DOHH2 (cell line): ENCODE data around the gene PHF2.

ENCODE experiments used
- H3F3A ChIP-seq: fragments of 200-600 bp; sonication (generic), shearing (Covaris generic); 2 replicates; pipeline ENCODE4 v1.6.0; 2016; ENCODE audit warnings: antibody characterized with exemption, mild to moderate bottlenecking; ENCODE audit not compliant: control insufficient read depth, insufficient read depth
- H3K27ac ChIP-seq: fragments of 200-600 bp; sonication (generic); 2 replicates; pipeline ENCODE4 v1.5.1; 2014; ENCODE audit warnings: low read depth, mild to moderate bottlenecking, low read length, moderate library complexity
- H3K27me3 ChIP-seq: fragments of 200-600 bp; sonication (generic); 2 replicates; pipeline ENCODE4 v1.6.1; 2014; ENCODE audit warnings: mild to moderate bottlenecking, low read length, mixed read lengths; ENCODE audit not compliant: control insufficient read depth
- H3K36me3 ChIP-seq: fragments of 200-600 bp; sonication (generic); 2 replicates; pipeline ENCODE4 v1.6.1; 2014; ENCODE audit warnings: mild to moderate bottlenecking, low read length, moderate library complexity, mixed read lengths; ENCODE audit not compliant: control insufficient read depth
- H3K4me1 ChIP-seq: fragments of 200-600 bp; sonication (generic); 2 replicates; pipeline ENCODE4 v1.6.1; 2014; ENCODE audit warnings: mild to moderate bottlenecking, low read length, mixed read lengths; ENCODE audit not compliant: control insufficient read depth
- H3K4me2 ChIP-seq: fragments of 200-600 bp; sonication (generic); 2 replicates; pipeline ENCODE4 v1.6.0; 2014; ENCODE audit warnings: mild to moderate bottlenecking, low read length, moderate library complexity
- H3K4me3 ChIP-seq: fragments of 200-600 bp; sonication (generic); 2 replicates; pipeline ENCODE4 v1.5.1; 2014; ENCODE audit warnings: mild to moderate bottlenecking, low read length, mixed read lengths
- H3K79me2 ChIP-seq: fragments of 200-600 bp; sonication (generic); 2 replicates; pipeline ENCODE4 v1.6.1; 2014; ENCODE audit warnings: mild to moderate bottlenecking, low read length, mixed read lengths; ENCODE audit not compliant: control insufficient read depth
- H3K9me2 ChIP-seq: fragments of 200-600 bp; sonication (generic); replicated peaks from 2 replicates; pipeline ENCODE4 v1.6.1; 2014; ENCODE audit warnings: mild to moderate bottlenecking, low read length, mixed read lengths; ENCODE audit not compliant: control insufficient read depth
- H3K9me3 ChIP-seq: fragments of 200-600 bp; sonication (generic); 2 replicates; pipeline ENCODE4 v1.6.1; 2014; ENCODE audit warnings: antibody characterized with exemption, low read length, mixed read lengths; ENCODE audit not compliant: control insufficient read depth, insufficient read depth
- H4K20me1 ChIP-seq: fragments of 200-600 bp; sonication (generic); 2 replicates; pipeline ENCODE4 v1.6.0; 2014; ENCODE audit warnings: low read depth, mild to moderate bottlenecking, antibody characterized with exemption, low read length, moderate library complexity; ENCODE audit not compliant: control insufficient read depth, insufficient read depth
- EZH2phosphoT487 ChIP-seq: fragments of 200-600 bp; sonication (generic); IDR thresholded peaks from 2 replicates; pipeline ENCODE4 v1.6.1; 2017; ENCODE audit warnings: borderline replicate concordance, mild to moderate bottlenecking, antibody characterized with exemption, low read length, moderate library complexity, mixed read lengths
- TF ChIP-seq, protein P1 (sequence below): fragments of 200-600 bp; sonication (generic); IDR thresholded peaks from one replicate; pipeline ENCODE4 v1.5.1; 2014; ENCODE audit warnings: antibody characterized with exemption, mild to moderate bottlenecking, low read depth, low read length; ENCODE audit not compliant: poor library complexity, severe bottlenecking

Gene PHF2

GRCh38 chr9:93649610-93650261, 73.4 kb downstream of the PHF2 start:
- peaks cover 24% of the 10 kb centered on the region for H3K36me3 ChIP-seq
- H3K4me3 ChIP-seq, result no peak overlapping the region
- no peaks in the 10 kb centered on the region for H4K20me1 ChIP-seq
- no peak for TF ChIP-seq EZH2phosphoT487
- TF ChIP-seq, protein P1, sequence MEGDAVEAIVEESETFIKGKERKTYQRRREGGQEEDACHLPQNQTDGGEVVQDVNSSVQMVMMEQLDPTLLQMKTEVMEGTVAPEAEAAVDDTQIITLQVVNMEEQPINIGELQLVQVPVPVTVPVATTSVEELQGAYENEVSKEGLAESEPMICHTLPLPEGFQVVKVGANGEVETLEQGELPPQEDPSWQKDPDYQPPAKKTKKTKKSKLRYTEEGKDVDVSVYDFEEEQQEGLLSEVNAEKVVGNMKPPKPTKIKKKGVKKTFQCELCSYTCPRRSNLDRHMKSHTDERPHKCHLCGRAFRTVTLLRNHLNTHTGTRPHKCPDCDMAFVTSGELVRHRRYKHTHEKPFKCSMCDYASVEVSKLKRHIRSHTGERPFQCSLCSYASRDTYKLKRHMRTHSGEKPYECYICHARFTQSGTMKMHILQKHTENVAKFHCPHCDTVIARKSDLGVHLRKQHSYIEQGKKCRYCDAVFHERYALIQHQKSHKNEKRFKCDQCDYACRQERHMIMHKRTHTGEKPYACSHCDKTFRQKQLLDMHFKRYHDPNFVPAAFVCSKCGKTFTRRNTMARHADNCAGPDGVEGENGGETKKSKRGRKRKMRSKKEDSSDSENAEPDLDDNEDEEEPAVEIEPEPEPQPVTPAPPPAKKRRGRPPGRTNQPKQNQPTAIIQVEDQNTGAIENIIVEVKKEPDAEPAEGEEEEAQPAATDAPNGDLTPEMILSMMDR, result no peak
- no peaks in the 10 kb centered on the region for H3K9me3 ChIP-seq
- no peaks in the 10 kb centered on the region for H3K27me3 ChIP-seq
- H3K27ac ChIP-seq, result no peak overlapping the region
- no peaks in the 10 kb centered on the region for H3K9me2 ChIP-seq
- H3K4me2 ChIP-seq, result no peak overlapping the region
- H3F3A ChIP-seq, result no peaks in the 10 kb centered on the region
- H3K4me1 ChIP-seq, result no peaks in the 10 kb centered on the region
- no peaks in the 10 kb centered on the region for H3K79me2 ChIP-seq

DNA sequence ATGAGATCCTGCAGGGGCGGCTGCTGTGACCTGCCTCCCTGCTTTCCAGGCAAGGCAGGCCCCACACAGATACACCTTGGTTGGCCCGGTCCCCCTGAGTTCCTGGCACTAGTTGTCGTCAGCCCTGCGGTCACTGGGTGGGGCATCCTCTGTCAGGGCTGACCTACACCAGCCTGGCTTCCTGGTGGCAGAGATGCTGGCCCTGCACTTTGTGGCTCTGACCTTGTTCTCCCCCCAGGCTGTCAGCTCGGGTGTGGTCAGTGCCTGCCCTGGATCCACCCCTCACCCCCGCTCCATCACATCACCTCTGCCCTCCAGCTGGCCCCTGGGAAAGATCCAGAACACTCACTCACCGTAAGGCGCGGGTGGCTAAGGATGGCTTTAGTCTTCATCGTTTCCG, 74.1 kb downstream of the PHF2 start:
- Histone ChIP-seq H3K79me2 (no peaks in the 10 kb centered on the region), H3K4me2 (no peak overlapping the region), H4K20me1 (no peaks in the 10 kb centered on the region), H3K27ac (no peak overlapping the region), H3K9me3 (no peaks in the 10 kb centered on the region), H3F3A (no peaks in the 10 kb centered on the region), H3K36me3 (peaks cover 23% of the 10 kb centered on the region), H3K27me3 (no peaks in the 10 kb centered on the region), H3K9me2 (no peaks in the 10 kb centered on the region), H3K4me3 (no peak overlapping the region), H3K4me1 (no peaks in the 10 kb centered on the region)
- TF ChIP-seq, protein P1, result no peak
- no peak for TF ChIP-seq EZH2phosphoT487

DNA sequence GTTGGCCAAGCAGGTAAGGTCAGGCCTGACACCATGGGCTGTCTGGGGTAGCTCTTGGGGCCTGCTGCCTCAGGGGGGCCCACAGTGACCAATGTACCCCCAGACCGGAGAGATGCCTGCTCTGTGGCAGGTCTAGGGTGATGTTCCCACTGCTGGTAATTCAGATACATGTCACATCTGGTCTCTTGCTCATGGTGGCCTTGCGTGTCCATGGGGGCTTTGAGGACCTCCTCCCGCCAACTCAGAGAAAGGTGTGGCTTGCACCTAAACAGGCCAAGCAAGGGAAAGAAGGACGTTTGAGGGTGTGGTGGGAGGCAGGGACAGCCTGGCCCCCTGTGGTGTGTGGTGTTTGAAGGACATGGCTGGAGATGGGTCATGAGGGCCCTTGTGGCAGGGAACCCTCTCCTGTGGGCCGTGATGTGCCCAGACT, 75.2 kb downstream of the PHF2 start:
- Histone ChIP-seq H3K36me3 (peaks cover 16% of the 10 kb centered on the region), H3K79me2 (no peaks in the 10 kb centered on the region), H3K4me2 (no peak overlapping the region), H3K27me3 (no peaks in the 10 kb centered on the region), H4K20me1 (no peaks in the 10 kb centered on the region), H3K4me1 (no peaks in the 10 kb centered on the region), H3K4me3 (no peak overlapping the region), H3K9me3 (no peaks in the 10 kb centered on the region), H3K27ac (no peak overlapping the region), H3K9me2 (no peaks in the 10 kb centered on the region), H3F3A (no peaks in the 10 kb centered on the region)
- TF ChIP-seq EZH2phosphoT487, result no peak
- TF ChIP-seq, protein P1, result no peak
